ENCODE results near the gene PINLYP. TPM values are rescaled to one million over a fixed set of nuclear protein-coding genes. Genes with fewer than 3 reads are reported as not detected.

PINLYP gene
- total and polyA plus RNA-seq, 9 of the 15 experiments (the other 6 are each of a cell fraction or from before 2014, with no cell fraction given): 1.00 to 6.7 (median 2.2) TPM

GRCh38 chr19:43594710-43595604 lies 19.4 kb downstream of the PINLYP start (continued):
- TF ChIP-seq WHSC1 (IDR thresholded peaks at IDR 0.05; ENCODE audit: low read length) (no peak), ZBTB34 (CRISPR knock-in tag; IDR thresholded peaks at IDR 0.05) (no peak), FOXJ3 (CRISPR knock-in tag; IDR thresholded peaks at IDR 0.05) (no peak), HDAC1 (IDR thresholded peaks at IDR 0.05) (no peak), MIER1 (IDR thresholded peaks at IDR 0.05; ENCODE audit: low read depth) (no peak), ZBTB1 (CRISPR knock-in tag; IDR thresholded peaks at IDR 0.05; ENCODE audit: borderline replicate concordance, low read depth) (no peak), RNF2 (IDR thresholded peaks at IDR 0.05) (no peak), EP300 (IDR thresholded peaks at IDR 0.05; ENCODE audit: low read length) (no peak), CREB3 (tag; conservative IDR thresholded peaks at IDR 0.05; ENCODE audit: low read depth) (no peak), PHF8 (IDR thresholded peaks at IDR 0.05; ENCODE audit: borderline replicate concordance, low read length) (peak; percentile 38; the same call in 1 of the 2 replicates), CLOCK (CRISPR knock-in tag; IDR thresholded peaks at IDR 0.05; ENCODE audit: borderline replicate concordance) (no peak), RBM25 (IDR thresholded peaks at IDR 0.05; ENCODE audit: low read depth, low read length, severe bottlenecking) (no peak), SMARCA5 (IDR thresholded peaks at IDR 0.05) (no peak), BCL6 (CRISPR knock-in tag; IDR thresholded peaks at IDR 0.05) (no peak), MTA1 (IDR thresholded peaks at IDR 0.05; ENCODE audit: borderline replicate concordance) (no peak)

Data from K562 (cell line).